PFSK-1 (cell line): ENCODE results near the gene KLK1.

Experiments used
- FOXP2 ChIP-seq: optimal IDR thresholded peaks from 2 replicates; pipeline ENCODE3; 2011; ENCODE audit warnings: borderline replicate concordance, control low read depth, inconsistent platforms; ENCODE audit not compliant: insufficient read depth; ENCODE audit errors: extremely low read length, extremely low read depth
- POLR2AphosphoS5 ChIP-seq: IDR thresholded peaks from 2 replicates; pipeline ENCODE4 v1.6.1; 2012; ENCODE audit warnings: low read depth, mild to moderate bottlenecking, control low read depth, low read length, moderate library complexity
- REST ChIP-seq, 2 experiments: IDR thresholded peaks; 2 replicates each; pipeline versions ENCODE4 v1.6.1 to v1.8.0; 2011 to 2012; ENCODE audit warnings: low read depth in 2 of 2, low read length in 2 of 2, control low read depth in 1 of 2, inconsistent platforms in 1 of 2, mild to moderate bottlenecking in 1 of 2, moderate library complexity in 1 of 2; ENCODE audit not compliant: insufficient read depth in 1 of 2
- SIN3A ChIP-seq: IDR thresholded peaks from 2 replicates; pipeline ENCODE4 v1.6.1; 2012; ENCODE audit warnings: mild to moderate bottlenecking, low read length, moderate library complexity, borderline replicate concordance; ENCODE audit not compliant: insufficient read depth
- TAF1 ChIP-seq: IDR thresholded peaks from 2 replicates; pipeline ENCODE4 v1.6.1; 2012; ENCODE audit warnings: low read length, control low read depth, borderline replicate concordance; ENCODE audit not compliant: insufficient read depth

GRCh38 chr19:50843205-50843604 lies 19.6 kb upstream of the KLK1 start:
- TF ChIP-seq REST (IDR thresholded peaks at IDR 0.05; ENCODE audit: insufficient read depth in 1 of 2, low read depth in 2 of 2, low read length in 2 of 2): no peak
- no peak for TF ChIP-seq SIN3A
- no peak for TF ChIP-seq POLR2AphosphoS5
- TF ChIP-seq TAF1: no peak
- no peak for TF ChIP-seq FOXP2
